K562 (cell line): ENCODE data around the gene MTPN. TPM values are rescaled to one million over a fixed set of nuclear protein-coding genes. Genes with fewer than 3 reads are reported as not detected.

ENCODE experiments used
- BRD9 ChIP-seq: fragments of 450-650 bp; IDR thresholded peaks from 2 replicates; pipeline ENCODE4 v1.6.1; 2018; ENCODE audit warnings: low read depth; ENCODE audit not compliant: partially characterized antibody
- JUND ChIP-seq, 2 experiments: IDR thresholded peaks; 2 replicates in 1 of 2; 3 replicates in 1 of 2; pipeline ENCODE4 v1.6.1; 2011; ENCODE audit warnings: borderline replicate concordance in 2 of 2, low read depth in 2 of 2, low read length in 2 of 2, improper control_type of control experiment in 1 of 2, missing biosample characterization in 1 of 2, missing genetic modification characterization in 1 of 2, missing genetic modification reagents in 1 of 2
- KAT7 ChIP-seq: sonication (generic); formaldehyde crosslinking; IDR thresholded peaks from 2 replicates; pipeline ENCODE4 v1.8.0; 2022; ENCODE audit warnings: missing genetic modification reagents, mild to moderate bottlenecking, borderline replicate concordance
- L3MBTL2 ChIP-seq: fragments of 450-650 bp; IDR thresholded peaks from 2 replicates; pipeline ENCODE4 v1.6.1; 2016; ENCODE audit warnings: mild to moderate bottlenecking, moderate library complexity
- MAZ ChIP-seq, 2 experiments: fragments of 450-650 bp in 1 of 2; sonication (generic) in 1 of 2; formaldehyde crosslinking; IDR thresholded peaks in 1 of 2; conservative IDR thresholded peaks in 1 of 2; 2 replicates each; pipeline versions ENCODE4 v1.4.0 to v1.5.0; 2020; ENCODE audit warnings: mild to moderate bottlenecking in 1 of 2, missing genetic modification reagents in 1 of 2
- NFRKB ChIP-seq: fragments of 450-650 bp; IDR thresholded peaks from 2 replicates; pipeline ENCODE4 v1.6.1; 2016; ENCODE audit warnings: low read depth
- RBM17 ChIP-seq: fragments of 200-400 bp; formaldehyde crosslinking; IDR thresholded peaks from 2 replicates; pipeline ENCODE4 v1.6.1; 2017; ENCODE audit warnings: low read depth, mild to moderate bottlenecking, low read length, borderline replicate concordance
- TBP ChIP-seq: optimal IDR thresholded peaks from 2 replicates; pipeline ENCODE3; 2011; ENCODE audit warnings: low read depth, low read length, improper control_type of control experiment
- ZBTB26 ChIP-seq: fragments of 450-650 bp; formaldehyde crosslinking; IDR thresholded peaks from 2 replicates; pipeline ENCODE4 v1.4.0; 2022; ENCODE audit warnings: missing genetic modification characterization
- ZNF311 ChIP-seq: fragments of 250-450 bp; sonication (Bioruptor Pico); IDR thresholded peaks from 2 replicates; pipeline ENCODE4 v1.4.0; 2020; ENCODE audit warnings: mild to moderate bottlenecking, moderate library complexity
- ZNF316 ChIP-seq: fragments of 450-650 bp; IDR thresholded peaks from 2 replicates; pipeline ENCODE4 v1.6.1; 2016
- polyA plus RNA-seq, 8 experiments: library from polyadenylated mRNA; depleted of rRNA in 4 of 8; stranded (reverse) in 5 of 8; unstranded in 3 of 8; fragments of >200 nt; fragmentation: Nextera tagmentation in 2 of 8; fragmentation: Illumina TruSeq in 1 of 8; extraction: Ambion mirVana in 2 of 8; extraction: Trizol in 1 of 8; gene quantifications; 2 replicates each; pipeline versions ENCODE4 v1.2.1 to v1.2.3, GENCODE V29; 2011 to 2014; ENCODE audit warnings: inconsistent platforms in 1 of 8, missing spikeins in 1 of 8
- total RNA-seq, 7 experiments: library from RNA; depleted of rRNA in 6 of 7; stranded (reverse); fragments of >200 nt in 6 of 7; fragmentation: Illumina TruSeq in 2 of 7; extraction: Trizol in 2 of 7; gene quantifications; 2 replicates each; pipeline versions ENCODE4 v1.2.1 to v1.2.3, GENCODE V29; 2011 to 2021; ENCODE audit warnings: low replicate concordance in 1 of 7

MTPN gene
- total and polyA plus RNA-seq, 9 of the 15 experiments (the other 6 are each of a cell fraction or from before 2014, with no cell fraction given): 68.5 to 261 (median 156) TPM

- TF ChIP-seq MAZ (CRISPR knock-in tag; conservative IDR thresholded peaks at IDR 0.05 in 1 of 2, IDR thresholded peaks at IDR 0.05 in 1 of 2): no peak
- TF ChIP-seq ZBTB26 (CRISPR knock-in tag): no peak
- TF ChIP-seq RBM17: no peak
- peak; percentile 29 for TF ChIP-seq BRD9
- TF ChIP-seq ZNF316: no peak
- no peak for TF ChIP-seq ZNF311
- peak; percentile 16 for TF ChIP-seq TBP
- TF ChIP-seq L3MBTL2: no peak
- TF ChIP-seq JUND (IDR thresholded peaks at IDR 0.05; ENCODE audit: borderline replicate concordance, low read depth, low read length): no peak
- no peak for TF ChIP-seq JUND (tag; IDR thresholded peaks at IDR 0.05; ENCODE audit: borderline replicate concordance, low read depth, low read length)
- 0 out of 2 replicates have a peak, but pooled peaks have one; percentile 7 for TF ChIP-seq NFRKB
- TF ChIP-seq KAT7 (CRISPR knock-in tag): 0 out of 2 replicates have a peak, but pooled peaks have one; percentile 18
Measured at GRCh38 chr7:135942614-135943013, 34.5 kb downstream of the MTPN start (continued).
